K562 (cell line): ENCODE data around the gene PPEF2. TPM values are rescaled to one million over a fixed set of nuclear protein-coding genes. Genes with fewer than 3 reads are reported as not detected.
A peak's percentile ranks its signal among the peaks of the same experiment; 100 is the strongest.

Experiments used
- BRCA1 ChIP-seq, 2 experiments: fragments of 450-650 bp in 1 of 2; sonication (generic) in 1 of 2; formaldehyde crosslinking in 1 of 2; IDR thresholded peaks; 2 replicates each; pipeline versions ENCODE4 v1.5.0 to v1.6.1; 2017 to 2020; ENCODE audit warnings: mild to moderate bottlenecking in 1 of 2, missing genetic modification reagents in 1 of 2
- C11orf30 ChIP-seq: fragments of 450-650 bp; IDR thresholded peaks from 2 replicates; pipeline ENCODE4 v1.6.1; 2016; ENCODE audit warnings: low read depth, mild to moderate bottlenecking
- ELF4 ChIP-seq: fragments of 450-650 bp; formaldehyde crosslinking; IDR thresholded peaks from 2 replicates; pipeline ENCODE4 v1.4.0; 2022; ENCODE audit warnings: missing genetic modification characterization
- ELK3 ChIP-seq: fragments of 450-650 bp; formaldehyde crosslinking; IDR thresholded peaks from 2 replicates; pipeline ENCODE4 v1.4.0; 2020; ENCODE audit warnings: mild to moderate bottlenecking
- JUND ChIP-seq, 2 experiments: IDR thresholded peaks; 2 replicates in 1 of 2; 3 replicates in 1 of 2; pipeline ENCODE4 v1.6.1; 2011; ENCODE audit warnings: borderline replicate concordance in 2 of 2, low read depth in 2 of 2, low read length in 2 of 2, improper control_type of control experiment in 1 of 2, missing biosample characterization in 1 of 2, missing genetic modification characterization in 1 of 2, missing genetic modification reagents in 1 of 2
- KLF1 ChIP-seq: fragments of 450-650 bp; IDR thresholded peaks from 2 replicates; pipeline ENCODE4 v1.6.1; 2016; ENCODE audit warnings: missing genetic modification characterization, missing compliant biosample characterization
- MNT ChIP-seq, 2 experiments: fragments of 450-650 bp; conservative IDR thresholded peaks; 2 replicates each; pipeline ENCODE4 v1.6.1; 2017; ENCODE audit warnings: mild to moderate bottlenecking in 2 of 2, moderate library complexity in 2 of 2
- NBN ChIP-seq: fragments of 450-650 bp; IDR thresholded peaks from 2 replicates; pipeline ENCODE4 v1.6.1; 2016; ENCODE audit warnings: low read depth, mild to moderate bottlenecking
- NR0B1 ChIP-seq: fragments of 450-650 bp; IDR thresholded peaks from one replicate; pipeline ENCODE4 v1.6.1; 2018; ENCODE audit warnings: mild to moderate bottlenecking, moderate library complexity; ENCODE audit not compliant: partially characterized antibody
- RBM15 ChIP-seq: fragments of 200-400 bp; formaldehyde crosslinking; IDR thresholded peaks from 2 replicates; pipeline ENCODE4 v1.6.1; 2018; ENCODE audit warnings: mild to moderate bottlenecking, low read length, moderate library complexity; ENCODE audit not compliant: insufficient read depth
- RFX7 ChIP-seq: fragments of 250-450 bp; sonication (Bioruptor Pico); IDR thresholded peaks from 2 replicates; pipeline ENCODE4 v1.5.1; 2021; ENCODE audit warnings: mild to moderate bottlenecking
- RUNX1 ChIP-seq: sonication (generic); IDR thresholded peaks from 2 replicates; pipeline ENCODE4 v1.6.1; 2016; ENCODE audit warnings: antibody characterized with exemption, low read depth
- TBL1XR1 ChIP-seq, 2 experiments: IDR thresholded peaks; 2 replicates each; pipeline ENCODE4 v1.6.1; 2012; ENCODE audit warnings: improper control_type of control experiment in 2 of 2, low read length in 2 of 2, mild to moderate bottlenecking in 1 of 2
- TSHZ1 ChIP-seq: fragments of 250-450 bp; sonication (Bioruptor Pico); IDR thresholded peaks from 2 replicates; pipeline ENCODE4 v1.4.0; 2020; ENCODE audit warnings: mild to moderate bottlenecking, moderate library complexity
- WHSC1 ChIP-seq: IDR thresholded peaks from one replicate; pipeline ENCODE4 v1.6.1; 2012; ENCODE audit warnings: low read length, control low read depth, inconsistent platforms
- ZBTB34 ChIP-seq: fragments of 250-450 bp; sonication (Bioruptor Pico); IDR thresholded peaks from 2 replicates; pipeline ENCODE4 v1.8.0; 2021; ENCODE audit warnings: mild to moderate bottlenecking, moderate library complexity
- ZC3H4 ChIP-seq: sonication (generic); formaldehyde crosslinking; IDR thresholded peaks from 2 replicates; pipeline ENCODE4 v1.9.0; 2021; ENCODE audit warnings: missing genetic modification reagents, borderline replicate concordance
- ZNF143 ChIP-seq: sonication (generic); formaldehyde crosslinking; IDR thresholded peaks from 2 replicates; pipeline ENCODE4 v1.9.0; 2022; ENCODE audit warnings: mild to moderate bottlenecking, missing genetic modification reagents
- ZNF24 ChIP-seq: fragments of 450-650 bp; IDR thresholded peaks from 2 replicates; pipeline ENCODE4 v1.6.1; 2016
- ZNF586 ChIP-seq: fragments of 450-650 bp; formaldehyde crosslinking; conservative IDR thresholded peaks from 2 replicates; pipeline ENCODE4 v1.4.0; 2020; ENCODE audit warnings: mild to moderate bottlenecking, moderate library complexity
- polyA plus RNA-seq, 8 experiments: library from polyadenylated mRNA; depleted of rRNA in 4 of 8; stranded (reverse) in 5 of 8; unstranded in 3 of 8; fragments of >200 nt; fragmentation: Nextera tagmentation in 2 of 8; fragmentation: Illumina TruSeq in 1 of 8; extraction: Ambion mirVana in 2 of 8; extraction: Trizol in 1 of 8; gene quantifications; 2 replicates each; pipeline versions ENCODE4 v1.2.1 to v1.2.3, GENCODE V29; 2011 to 2014; ENCODE audit warnings: inconsistent platforms in 1 of 8, missing spikeins in 1 of 8
- total RNA-seq, 7 experiments: library from RNA; depleted of rRNA in 6 of 7; stranded (reverse); fragments of >200 nt in 6 of 7; fragmentation: Illumina TruSeq in 2 of 7; extraction: Trizol in 2 of 7; gene quantifications; 2 replicates each; pipeline versions ENCODE4 v1.2.1 to v1.2.3, GENCODE V29; 2011 to 2021; ENCODE audit warnings: low replicate concordance in 1 of 7

Gene PPEF2
- total and polyA plus RNA-seq, 9 of the 15 experiments (the other 6 are each of a cell fraction or from before 2014, with no cell fraction given), result not detected

- peak in 1 of 2 experiments; percentile 33; a peak in 1 of 4 replicates for TF ChIP-seq MNT (conservative IDR thresholded peaks at IDR 0.05)
- no peak for TF ChIP-seq RFX7 (CRISPR knock-in tag)
- no peak for TF ChIP-seq JUND (IDR thresholded peaks at IDR 0.05; ENCODE audit: borderline replicate concordance, low read depth, low read length)
- TF ChIP-seq JUND (tag; IDR thresholded peaks at IDR 0.05; ENCODE audit: borderline replicate concordance, low read depth, low read length), result no peak
- no peak for TF ChIP-seq ZNF586
- no peak for TF ChIP-seq NR0B1
- TF ChIP-seq NBN, result no peak
- TF ChIP-seq TBL1XR1 (IDR thresholded peaks at IDR 0.05; ENCODE audit: low read length in 2 of 2), result no peak
- no peak for TF ChIP-seq ZC3H4 (CRISPR knock-in tag)
- no peak for TF ChIP-seq C11orf30
- TF ChIP-seq KLF1 (tag), result no peak
- no peak for TF ChIP-seq ZNF143 (CRISPR knock-in tag)
- TF ChIP-seq BRCA1 (IDR thresholded peaks at IDR 0.05), result no peak
- no peak for TF ChIP-seq BRCA1 (CRISPR knock-in tag; IDR thresholded peaks at IDR 0.05)
- TF ChIP-seq ZBTB34 (CRISPR knock-in tag), result no peak
- TF ChIP-seq ELF4, result no peak
- TF ChIP-seq ZNF24, result no peak
- no peak for TF ChIP-seq RBM15
- no peak for TF ChIP-seq RUNX1
- no peak for TF ChIP-seq TSHZ1 (CRISPR knock-in tag)
- no peak for TF ChIP-seq ELK3 (CRISPR knock-in tag)
- TF ChIP-seq WHSC1, result no peak
Observed at GRCh38 chr4:75940692-75941253, 38.5 kb upstream of the PPEF2 start, which contains the start of gene NAAA (continued).
